K562 (cell line): ENCODE measurements around the gene SP4. TPM values are rescaled to one million over a fixed set of nuclear protein-coding genes. Genes with fewer than 3 reads are reported as not detected.

Experiments
- ARHGAP35 ChIP-seq: fragments of 450-650 bp; IDR thresholded peaks from 2 replicates; pipeline ENCODE4 v1.6.1; 2018; ENCODE audit not compliant: partially characterized antibody
- BCOR ChIP-seq: fragments of 450-650 bp; IDR thresholded peaks from 2 replicates; pipeline ENCODE4 v1.6.1; 2016
- CBFA2T3 ChIP-seq: fragments of 450-650 bp; IDR thresholded peaks from 2 replicates; pipeline ENCODE4 v1.6.1; 2017
- CC2D1A ChIP-seq: fragments of 450-650 bp; IDR thresholded peaks from 2 replicates; pipeline ENCODE4 v1.6.1; 2017; ENCODE audit warnings: mild to moderate bottlenecking
- CREM ChIP-seq: IDR thresholded peaks from 2 replicates; pipeline ENCODE4 v1.6.1; 2014; ENCODE audit warnings: antibody characterized with exemption, low read depth
- DPF2 ChIP-seq: fragments of 450-650 bp; IDR thresholded peaks from 2 replicates; pipeline ENCODE4 v1.6.1; 2016
- FIP1L1 ChIP-seq: fragments of 200-400 bp; formaldehyde crosslinking; IDR thresholded peaks from 2 replicates; pipeline ENCODE4 v1.6.1; 2018; ENCODE audit warnings: mild to moderate bottlenecking, low read depth, low read length; ENCODE audit not compliant: poor library complexity, severe bottlenecking
- FOS ChIP-seq: IDR thresholded peaks from 3 replicates; pipeline ENCODE4 v1.6.1; 2011; ENCODE audit not compliant: insufficient read length; ENCODE audit errors: extremely low read depth
- FOXK2 ChIP-seq, 2 experiments: fragments of 450-650 bp; IDR thresholded peaks in 1 of 2; conservative IDR thresholded peaks in 1 of 2; 2 replicates each; pipeline ENCODE4 v1.6.1; 2016; ENCODE audit warnings: low read depth in 2 of 2, mild to moderate bottlenecking in 1 of 2
- FUS ChIP-seq: fragments of 200-400 bp; formaldehyde crosslinking; optimal IDR thresholded peaks from 2 replicates; pipeline ENCODE3; 2017; ENCODE audit warnings: low read depth, low read length
- HDAC8 ChIP-seq: fragments of 450-650 bp; IDR thresholded peaks from 2 replicates; pipeline ENCODE4 v1.6.1; 2016; ENCODE audit warnings: mild to moderate bottlenecking, missing genetic modification characterization, moderate library complexity, missing compliant biosample characterization
- HNRNPUL1 ChIP-seq: fragments of 200-400 bp; formaldehyde crosslinking; IDR thresholded peaks from 2 replicates; pipeline ENCODE4 v1.6.1; 2017; ENCODE audit warnings: low read length
- HSF4 ChIP-seq: fragments of 250-450 bp; sonication (Bioruptor Pico); IDR thresholded peaks from 2 replicates; pipeline ENCODE4 v2.1.2; 2022; ENCODE audit warnings: mild to moderate bottlenecking, moderate library complexity, borderline replicate concordance
- KDM4B ChIP-seq, 2 experiments: fragments of 450-650 bp in 1 of 2; sonication (generic) in 1 of 2; IDR thresholded peaks; 2 replicates each; pipeline ENCODE4 v1.6.1; 2016 to 2017; ENCODE audit warnings: borderline replicate concordance in 2 of 2, antibody characterized with exemption in 1 of 2, low read depth in 1 of 2, mild to moderate bottlenecking in 1 of 2
- MAZ ChIP-seq, 2 experiments: fragments of 450-650 bp in 1 of 2; sonication (generic) in 1 of 2; formaldehyde crosslinking; IDR thresholded peaks in 1 of 2; conservative IDR thresholded peaks in 1 of 2; 2 replicates each; pipeline versions ENCODE4 v1.4.0 to v1.5.0; 2020; ENCODE audit warnings: mild to moderate bottlenecking in 1 of 2, missing genetic modification reagents in 1 of 2
- MTA2 ChIP-seq: fragments of 450-650 bp; IDR thresholded peaks from 2 replicates; pipeline ENCODE4 v1.6.1; 2016; ENCODE audit warnings: low read depth
- MXI1 ChIP-seq: IDR thresholded peaks from 2 replicates; pipeline ENCODE4 v1.6.1; 2011; ENCODE audit warnings: low read depth, mild to moderate bottlenecking, improper control_type of control experiment, low read length
- NFATC3 ChIP-seq: fragments of 450-650 bp; IDR thresholded peaks from 2 replicates; pipeline ENCODE4 v1.6.1; 2017; ENCODE audit warnings: mild to moderate bottlenecking
- POLR2AphosphoS5 ChIP-seq: IDR thresholded peaks from 2 replicates; pipeline ENCODE4 v1.6.1; 2011; ENCODE audit warnings: mild to moderate bottlenecking, low read depth, low read length, moderate library complexity; ENCODE audit not compliant: control insufficient read depth, insufficient read depth
- PURB ChIP-seq: sonication (generic); formaldehyde crosslinking; IDR thresholded peaks from 2 replicates; pipeline ENCODE4 v1.9.0; 2021; ENCODE audit warnings: low read depth, mild to moderate bottlenecking, missing genetic modification reagents
- SMAD4 ChIP-seq: fragments of 250-450 bp; sonication (Bioruptor Pico); conservative IDR thresholded peaks from 2 replicates; pipeline ENCODE4 v1.8.0; 2021; ENCODE audit warnings: inconsistent platforms, mild to moderate bottlenecking, moderate library complexity
- SP1 ChIP-seq: sonication (generic); formaldehyde crosslinking; IDR thresholded peaks from 2 replicates; pipeline ENCODE4 v1.8.1; 2022; ENCODE audit warnings: mild to moderate bottlenecking, missing genetic modification reagents
- SRF ChIP-seq, 2 experiments: fragments of 250-450, 450-650 bp in 1 of 2; sonication (Bioruptor Pico) in 1 of 2; sonication (generic) in 1 of 2; formaldehyde crosslinking; IDR thresholded peaks; 2 replicates each; pipeline versions ENCODE4 v1.5.0 to v1.5.1; 2020 to 2022; ENCODE audit warnings: mild to moderate bottlenecking in 1 of 2, missing genetic modification reagents in 1 of 2
- TAF9B ChIP-seq: fragments of 450-650 bp; IDR thresholded peaks from 2 replicates; pipeline ENCODE4 v1.6.1; 2018; ENCODE audit warnings: mild to moderate bottlenecking; ENCODE audit not compliant: partially characterized antibody
- XRCC3 ChIP-seq: fragments of 450-650 bp; IDR thresholded peaks from 2 replicates; pipeline ENCODE4 v1.6.1; 2017; ENCODE audit warnings: mild to moderate bottlenecking, moderate library complexity
- ZFPM2 ChIP-seq: fragments of 250-450 bp; sonication (Bioruptor Pico); IDR thresholded peaks from 2 replicates; pipeline ENCODE4 v1.5.1; 2022; ENCODE audit warnings: mild to moderate bottlenecking
- ZNF197 ChIP-seq: fragments of 200-800 bp; sonication (Bioruptor generic); IDR thresholded peaks from 2 replicates; pipeline ENCODE4 v1.6.1; 2016; ENCODE audit warnings: low read depth, missing genetic modification characterization, missing compliant biosample characterization
- ZNF239 ChIP-seq: fragments of 250-450 bp; sonication (Bioruptor Pico); IDR thresholded peaks from 2 replicates; pipeline ENCODE4 v1.4.0; 2020; ENCODE audit warnings: mild to moderate bottlenecking
- ZNF316 ChIP-seq: fragments of 450-650 bp; IDR thresholded peaks from 2 replicates; pipeline ENCODE4 v1.6.1; 2016
- ZNF354B ChIP-seq: fragments of 250-450 bp; sonication (Bioruptor Pico); IDR thresholded peaks from 2 replicates; pipeline ENCODE4 v1.4.0; 2020
- ZSCAN29 ChIP-seq: fragments of 450-650 bp; IDR thresholded peaks from 2 replicates; pipeline ENCODE4 v1.6.1; 2017
- polyA plus RNA-seq, 8 experiments: library from polyadenylated mRNA; depleted of rRNA in 4 of 8; stranded (reverse) in 5 of 8; unstranded in 3 of 8; fragments of >200 nt; fragmentation: Nextera tagmentation in 2 of 8; fragmentation: Illumina TruSeq in 1 of 8; extraction: Ambion mirVana in 2 of 8; extraction: Trizol in 1 of 8; gene quantifications; 2 replicates each; pipeline versions ENCODE4 v1.2.1 to v1.2.3, GENCODE V29; 2011 to 2014; ENCODE audit warnings: inconsistent platforms in 1 of 8, missing spikeins in 1 of 8
- total RNA-seq, 7 experiments: library from RNA; depleted of rRNA in 6 of 7; stranded (reverse); fragments of >200 nt in 6 of 7; fragmentation: Illumina TruSeq in 2 of 7; extraction: Trizol in 2 of 7; gene quantifications; 2 replicates each; pipeline versions ENCODE4 v1.2.1 to v1.2.3, GENCODE V29; 2011 to 2021; ENCODE audit warnings: low replicate concordance in 1 of 7
- TF ChIP-seq, protein P1 (sequence below): IDR thresholded peaks from 2 replicates; pipeline ENCODE4 v1.6.1; 2011; ENCODE audit not compliant: insufficient read length; ENCODE audit errors: extremely low read depth

The SP4 gene
- total and polyA plus RNA-seq, 9 of the 15 experiments (the other 6 are each of a cell fraction or from before 2014, with no cell fraction given) = 2.4 to 9.4 (median 4.5) TPM

- no peak for TF ChIP-seq HSF4 (CRISPR knock-in tag)
- no peak for TF ChIP-seq HNRNPUL1
- 0 out of 4 replicates have a peak, but pooled peaks of 1 of the 2 experiments have one; percentile 21 for TF ChIP-seq FOXK2 (conservative IDR thresholded peaks at IDR 0.05 in 1 of 2, IDR thresholded peaks at IDR 0.05 in 1 of 2; ENCODE audit: low read depth in 2 of 2)
- TF ChIP-seq CBFA2T3 = 0 out of 2 replicates have a peak, but pooled peaks have one; percentile 8
- TF ChIP-seq MAZ (CRISPR knock-in tag; conservative IDR thresholded peaks at IDR 0.05 in 1 of 2, IDR thresholded peaks at IDR 0.05 in 1 of 2) = peak; percentile 48 to 60
- TF ChIP-seq NFATC3 = no peak
- TF ChIP-seq HDAC8 (tag) = no peak
- TF ChIP-seq FUS = no peak
- no peak for TF ChIP-seq CC2D1A
- TF ChIP-seq ZSCAN29 = no peak
- peak; percentile 17 for TF ChIP-seq TAF9B
- TF ChIP-seq DPF2 = peak; percentile 63; the same call in 1 of the 2 replicates
- no peak for TF ChIP-seq MXI1
- no peak for TF ChIP-seq ZNF316
- no peak for TF ChIP-seq ZNF354B (CRISPR knock-in tag)
- peak; percentile 56; the same call in 1 of the 2 replicates for TF ChIP-seq SP1 (CRISPR knock-in tag)
- no peak for TF ChIP-seq ZFPM2 (CRISPR knock-in tag)
- TF ChIP-seq BCOR = no peak
- no peak for TF ChIP-seq MTA2
- no peak for TF ChIP-seq FIP1L1
- no peak for TF ChIP-seq PURB (CRISPR knock-in tag)
- peak; percentile 26; the same call in 1 of the 2 replicates for TF ChIP-seq POLR2AphosphoS5
- TF ChIP-seq, protein P1, sequence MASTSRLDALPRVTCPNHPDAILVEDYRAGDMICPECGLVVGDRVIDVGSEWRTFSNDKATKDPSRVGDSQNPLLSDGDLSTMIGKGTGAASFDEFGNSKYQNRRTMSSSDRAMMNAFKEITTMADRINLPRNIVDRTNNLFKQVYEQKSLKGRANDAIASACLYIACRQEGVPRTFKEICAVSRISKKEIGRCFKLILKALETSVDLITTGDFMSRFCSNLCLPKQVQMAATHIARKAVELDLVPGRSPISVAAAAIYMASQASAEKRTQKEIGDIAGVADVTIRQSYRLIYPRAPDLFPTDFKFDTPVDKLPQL = no peak
- TF ChIP-seq SRF (CRISPR knock-in tag; IDR thresholded peaks at IDR 0.05) = no peak
- no peak for TF ChIP-seq ARHGAP35
- no peak for TF ChIP-seq FOS
- no peak for TF ChIP-seq ZNF239 (CRISPR knock-in tag)
- TF ChIP-seq ZNF197 = no peak
- peak; percentile 51 for TF ChIP-seq CREM
- no peak for TF ChIP-seq KDM4B (IDR thresholded peaks at IDR 0.05; ENCODE audit: borderline replicate concordance in 2 of 2, low read depth in 1 of 2)
- no peak for TF ChIP-seq XRCC3
- TF ChIP-seq SMAD4 (CRISPR knock-in tag) = no peak
Measured at GRCh38 chr7:21427871-21428658, at the start of gene SP4 (continued).
